Fibroblast of upper back skin (primary cell): ENCODE results near the gene PPDPF.
"Not testable (repeated sequence)": the region's sequence is repeated elsewhere in the genome, so short reads cannot be mapped to it uniquely, and the experiment has no call there.

Experiments
- DNase-seq: peaks from one replicate; pipeline ENCODE4 v3.0.0-alpha.2; 2013

Gene PPDPF

DNA sequence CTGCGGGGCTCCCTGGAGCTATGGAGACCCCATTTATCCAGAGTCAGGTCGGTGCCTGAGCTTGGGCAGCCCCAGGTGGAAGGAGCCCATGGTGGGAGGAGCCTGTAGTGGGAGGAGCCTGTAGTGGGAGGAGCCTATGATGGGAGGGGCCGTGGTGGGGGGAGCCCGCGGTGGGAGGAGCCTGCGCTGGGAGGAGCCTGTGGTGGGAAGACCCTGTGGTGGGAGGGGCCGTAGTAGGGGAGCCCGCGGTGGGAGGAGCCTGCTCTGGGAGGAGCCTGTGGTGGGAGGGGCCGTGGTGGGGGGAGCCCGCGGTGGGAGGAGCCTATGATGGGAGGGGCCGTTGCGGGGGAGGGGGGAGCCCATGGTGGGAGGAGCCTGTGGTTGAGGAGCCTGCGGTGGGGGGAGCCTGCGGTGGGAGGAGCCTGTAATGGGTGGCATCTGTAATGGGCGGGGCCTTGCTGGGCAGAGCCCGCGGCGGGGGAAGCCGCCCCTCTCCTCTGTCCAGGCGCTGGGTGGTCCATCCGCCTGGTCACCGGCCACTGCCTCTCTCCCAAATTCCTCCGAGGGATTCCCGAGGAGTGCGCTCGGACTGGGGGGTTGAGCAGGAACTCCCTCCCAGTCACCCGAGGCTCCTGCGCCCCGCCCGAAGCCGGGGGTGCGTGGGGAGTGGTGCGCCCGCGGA, 32.8 kb downstream of the PPDPF start:
- peak; percentile 73 for DNase-seq

DNA sequence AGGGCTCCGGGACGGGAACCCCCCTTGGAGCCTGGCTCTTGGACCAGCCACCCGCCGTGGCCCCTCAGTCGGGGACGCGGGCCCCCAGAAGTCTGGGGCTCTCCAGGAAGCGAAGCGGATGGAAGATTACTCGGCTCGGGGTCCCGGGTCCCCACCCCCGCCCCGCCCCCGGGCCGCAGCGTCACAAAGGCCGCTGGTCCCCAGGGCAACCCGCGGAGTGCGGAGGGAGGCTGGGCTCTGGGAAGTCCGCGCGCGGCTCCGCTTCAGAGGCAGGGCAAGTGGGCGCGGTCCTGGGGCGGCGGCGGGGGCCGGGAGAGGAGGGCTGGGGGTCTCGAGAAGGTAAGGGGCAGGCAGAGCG, 33.3 kb downstream of the PPDPF start, which contains the start of gene FNDC11:
Gene FNDC11 (plus strand): TSS at position 227 of the 358 bp plus-strand sequence. CDS start 1,505 bp downstream, outside the sequence.
- no peak for DNase-seq

DNA sequence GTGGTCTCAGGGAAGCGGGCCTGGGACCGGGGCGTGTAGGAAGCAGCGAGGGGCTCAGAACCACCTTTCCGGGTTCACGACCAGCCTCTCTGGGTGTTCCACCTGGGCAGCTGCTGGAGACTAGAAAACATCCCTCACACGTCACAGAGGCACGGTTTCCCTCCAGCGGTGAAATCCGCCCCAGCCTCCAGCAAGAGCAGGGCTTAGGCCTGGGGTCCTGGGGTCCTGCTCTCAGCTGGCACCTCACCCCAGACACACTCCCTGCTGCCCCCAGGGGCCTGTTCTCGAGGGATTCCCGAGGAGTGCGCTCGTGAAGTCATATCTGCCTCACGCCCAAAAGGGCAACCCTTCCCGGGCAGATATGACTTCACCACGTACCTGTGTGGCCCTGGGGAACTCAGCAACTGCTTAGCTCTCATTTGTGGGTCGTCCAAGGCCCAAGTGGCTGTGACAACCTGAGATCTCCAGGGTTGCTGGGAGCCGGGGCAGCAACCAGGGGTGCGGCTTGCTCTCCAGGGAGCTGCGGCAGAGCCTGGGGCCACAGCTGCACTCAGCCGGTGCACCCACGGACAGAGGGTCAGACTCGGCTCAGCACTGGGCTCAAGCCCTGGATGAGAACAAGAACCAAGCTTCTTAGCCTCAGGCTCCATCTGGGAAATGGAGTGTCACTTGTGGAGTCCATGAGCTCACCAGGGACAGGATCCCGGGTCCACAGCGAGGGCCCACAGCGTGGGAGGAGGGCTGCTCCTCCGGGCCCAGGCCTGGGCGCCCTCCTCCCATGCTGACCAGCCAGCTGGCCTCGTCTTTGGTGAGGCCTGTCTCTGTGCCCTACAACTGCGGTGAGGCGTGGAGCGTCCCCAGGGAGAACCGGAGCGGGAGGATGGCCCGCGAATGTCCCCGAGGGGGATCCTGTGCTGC, 34.1 kb downstream of the PPDPF start:
- no peak for DNase-seq

DNA sequence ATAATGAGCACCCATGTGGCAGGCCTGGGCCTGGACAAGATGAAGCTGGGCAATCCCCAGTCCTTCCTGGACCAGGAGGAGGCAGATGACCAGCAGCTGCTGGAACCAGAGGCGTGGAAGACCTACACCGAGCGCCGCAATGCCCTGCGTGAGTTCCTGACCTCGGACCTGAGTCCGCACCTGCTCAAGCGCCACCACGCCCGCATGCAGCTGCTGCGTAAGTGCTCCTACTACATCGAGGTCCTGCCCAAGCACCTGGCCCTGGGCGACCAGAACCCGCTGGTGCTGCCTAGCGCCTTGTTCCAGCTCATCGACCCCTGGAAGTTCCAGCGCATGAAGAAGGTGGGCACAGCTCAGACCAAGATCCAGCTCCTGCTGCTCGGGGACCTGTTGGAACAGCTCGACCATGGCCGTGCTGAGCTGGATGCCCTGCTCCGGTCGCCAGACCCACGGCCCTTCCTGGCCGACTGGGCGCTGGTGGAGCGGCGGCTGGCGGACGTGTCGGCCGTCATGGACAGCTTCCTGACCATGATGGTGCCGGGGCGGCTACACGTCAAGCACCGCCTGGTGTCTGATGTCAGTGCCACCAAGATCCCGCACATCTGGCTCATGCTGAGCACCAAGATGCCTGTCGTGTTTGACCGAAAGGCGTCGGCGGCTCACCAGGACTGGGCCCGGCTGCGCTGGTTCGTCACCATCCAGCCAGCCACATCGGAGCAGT, 35.3 kb downstream of the PPDPF start:
- DNase-seq = no peak

DNA sequence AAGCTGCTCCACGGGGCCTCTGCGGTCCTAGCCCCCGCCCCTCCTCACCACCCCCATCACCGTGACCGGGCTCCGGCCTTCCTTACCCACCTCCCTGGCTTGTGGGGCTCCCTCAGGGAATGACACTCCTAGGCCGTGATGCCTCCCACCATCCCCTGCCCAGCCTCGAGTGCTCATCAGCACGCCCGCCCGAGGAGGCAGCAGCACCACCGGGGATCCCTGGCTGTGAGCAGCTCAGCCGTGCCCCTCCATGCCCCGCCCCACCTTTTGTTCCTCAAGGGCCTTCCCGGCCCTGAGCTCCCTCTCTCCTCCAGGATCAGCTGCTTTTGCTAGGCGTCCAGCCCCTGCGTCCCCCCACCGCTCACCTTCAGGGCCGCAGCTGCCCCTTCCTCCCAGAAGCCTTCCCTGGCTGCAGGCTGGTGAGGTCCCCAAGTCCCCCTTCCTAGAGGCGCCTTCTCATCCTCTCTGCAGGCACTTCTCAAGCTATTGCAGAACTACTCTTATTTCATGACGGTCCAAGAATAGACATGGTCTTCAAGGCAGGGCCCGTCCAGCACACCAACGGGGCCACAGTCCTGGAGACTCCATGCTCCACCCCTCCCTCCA, 36.4 kb downstream of the PPDPF start:
- no peak for DNase-seq

DNA sequence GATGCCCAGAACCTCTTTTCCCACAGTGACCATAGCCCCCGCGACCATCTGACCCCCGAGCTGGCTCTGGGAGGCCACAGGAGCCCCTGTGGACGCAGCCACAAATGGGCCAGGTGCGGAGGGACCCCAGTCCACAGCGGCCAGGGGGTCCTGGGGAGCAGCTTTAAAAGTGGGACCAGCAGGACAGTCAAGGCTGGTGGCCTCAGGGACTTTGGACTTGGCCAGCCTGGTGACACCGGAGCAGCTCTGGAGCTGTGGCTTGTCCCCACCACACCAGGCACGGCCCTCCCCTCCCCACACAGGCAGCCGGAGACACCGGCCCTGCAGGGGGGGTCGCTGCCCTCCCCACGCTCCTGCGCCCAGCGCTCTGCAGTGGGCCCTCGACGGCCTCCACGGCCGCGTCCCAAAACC, 36.9 kb downstream of the PPDPF start:
- no peak for DNase-seq

DNA sequence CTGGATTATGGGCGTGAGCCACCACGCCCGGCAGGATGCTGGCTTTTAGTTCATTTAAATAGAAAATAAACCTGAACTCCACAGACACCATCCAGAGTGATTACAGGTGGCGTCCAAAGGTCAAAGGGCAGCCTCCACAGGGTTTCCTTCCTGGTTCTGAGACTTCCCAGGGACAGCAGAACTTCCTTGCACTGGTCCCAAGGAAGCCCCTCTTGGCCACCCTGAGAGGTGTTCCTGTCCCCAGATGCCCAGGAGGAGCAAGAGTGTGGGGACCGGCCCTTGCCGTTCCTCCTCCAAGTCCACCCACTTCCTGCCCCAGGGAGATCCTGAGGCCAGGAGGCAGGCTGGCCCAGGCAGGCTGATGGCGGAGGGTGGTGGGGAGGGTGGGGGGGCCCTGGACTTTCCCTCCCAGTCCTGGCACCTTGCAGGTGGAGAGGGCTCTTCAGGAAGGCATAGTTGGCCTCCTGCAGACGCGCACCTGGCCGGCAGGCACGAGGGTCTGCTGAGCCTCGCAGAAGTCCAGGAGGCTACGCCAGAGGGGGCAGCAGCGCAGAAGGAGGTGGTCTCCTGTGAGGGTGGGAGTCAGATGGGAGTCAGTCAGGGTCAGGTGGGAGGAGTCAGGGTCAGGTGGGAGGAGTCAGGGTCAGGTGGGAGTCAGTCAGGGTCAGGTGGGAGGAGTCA, 38.4 kb downstream of the PPDPF start:
- no peak for DNase-seq

DNA sequence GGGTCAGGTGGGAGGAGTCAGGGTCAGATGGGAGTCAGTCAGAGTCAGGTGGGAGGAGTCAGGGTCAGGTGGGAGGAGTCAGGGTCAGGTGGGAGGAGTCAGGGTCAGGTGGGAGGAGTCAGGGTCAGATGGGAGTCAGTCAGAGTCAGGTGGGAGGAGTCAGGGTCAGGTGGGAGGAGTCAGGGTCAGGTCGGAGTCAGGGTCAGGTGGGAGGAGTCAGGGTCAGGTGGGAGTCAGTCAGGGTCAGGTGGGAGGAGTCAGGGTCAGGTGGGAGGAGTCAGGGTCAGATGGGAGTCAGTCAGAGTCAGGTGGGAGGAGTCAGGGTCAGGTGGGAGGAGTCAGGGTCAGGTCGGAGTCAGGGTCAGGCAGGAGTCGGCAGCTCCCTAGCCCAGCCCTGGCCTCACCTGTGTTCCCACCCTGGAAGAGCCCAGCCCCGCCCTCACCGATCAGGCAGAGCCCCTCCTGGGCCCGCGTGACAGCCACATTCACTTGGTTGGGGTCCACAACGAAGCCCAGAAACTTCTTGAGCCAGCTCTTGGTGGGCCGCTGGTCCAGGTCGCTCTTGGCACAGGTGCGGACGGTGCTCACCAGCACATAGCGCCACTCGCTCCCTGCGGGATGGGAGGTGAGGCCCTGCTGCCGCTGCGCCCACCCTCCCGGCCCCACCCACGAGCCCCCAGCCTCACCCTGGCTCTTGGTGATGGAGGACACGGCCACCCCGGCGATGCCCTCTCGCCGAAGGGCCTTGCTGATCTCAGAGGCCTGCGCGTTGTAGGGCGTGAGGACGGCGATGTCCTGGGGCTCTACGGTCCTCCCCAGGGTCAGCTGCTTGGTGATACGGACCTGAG, 39.1 kb downstream of the PPDPF start:
- not testable (repeated sequence) for DNase-seq

DNA sequence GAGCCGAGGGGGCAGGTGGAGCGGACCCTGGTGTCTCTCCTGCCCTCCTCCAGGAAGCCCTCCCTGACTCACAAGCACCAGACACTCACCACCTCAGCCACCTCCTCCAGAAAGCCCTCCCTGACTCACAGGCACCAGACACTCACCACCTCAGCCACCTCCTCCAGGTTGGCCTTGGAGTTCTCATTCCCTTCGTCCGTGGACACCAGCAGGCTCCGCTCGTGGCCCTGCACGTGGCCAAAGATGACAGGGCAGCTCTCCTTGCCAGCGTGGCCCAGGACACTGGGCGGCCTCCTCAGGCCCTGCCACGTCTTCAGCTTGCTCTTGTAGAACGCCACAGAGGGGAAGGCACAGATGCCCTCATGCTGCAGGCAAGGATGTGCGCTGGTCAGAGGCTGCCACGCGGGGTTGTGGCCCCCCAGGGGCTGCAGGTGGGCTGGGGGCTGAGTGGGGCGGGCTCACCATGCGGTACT, 39.8 kb downstream of the PPDPF start:
- DNase-seq = no peak

DNA sequence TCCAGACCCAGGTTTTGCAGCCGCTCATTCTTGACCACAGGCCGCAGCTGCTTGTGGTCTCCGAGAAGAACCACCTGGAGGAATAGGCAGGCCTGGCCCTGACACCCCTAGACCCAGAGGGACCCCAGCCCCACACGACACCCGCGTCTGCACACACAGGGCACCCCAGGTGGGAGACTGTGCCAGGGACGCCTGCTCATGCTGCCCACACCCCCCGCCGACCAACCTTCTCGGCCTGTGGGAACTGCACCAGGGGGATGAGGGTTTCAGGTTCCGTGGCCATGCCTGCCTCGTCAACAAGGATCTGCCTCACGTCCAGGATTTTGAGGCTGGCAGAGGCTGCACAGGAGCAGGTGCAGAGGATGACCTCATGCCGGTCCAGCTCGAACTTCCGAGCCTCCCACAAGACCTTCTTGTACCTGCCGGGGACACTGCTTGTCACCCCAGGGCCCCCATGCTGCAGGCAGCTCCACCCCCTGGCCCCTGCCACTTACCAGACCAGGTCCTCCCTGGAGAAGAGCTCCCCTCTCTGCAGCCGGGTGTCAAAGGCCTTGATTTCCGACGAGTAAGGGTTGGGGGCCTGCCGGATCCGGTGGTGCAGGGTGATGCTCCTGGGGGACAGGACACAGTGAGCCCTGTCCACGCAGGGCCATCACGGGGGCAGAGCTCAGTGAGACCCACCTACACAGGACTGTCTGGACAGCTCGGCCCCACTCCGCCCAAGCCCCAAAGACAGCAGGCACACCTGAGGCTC, 40.5 kb downstream of the PPDPF start:
- no peak for DNase-seq

DNA sequence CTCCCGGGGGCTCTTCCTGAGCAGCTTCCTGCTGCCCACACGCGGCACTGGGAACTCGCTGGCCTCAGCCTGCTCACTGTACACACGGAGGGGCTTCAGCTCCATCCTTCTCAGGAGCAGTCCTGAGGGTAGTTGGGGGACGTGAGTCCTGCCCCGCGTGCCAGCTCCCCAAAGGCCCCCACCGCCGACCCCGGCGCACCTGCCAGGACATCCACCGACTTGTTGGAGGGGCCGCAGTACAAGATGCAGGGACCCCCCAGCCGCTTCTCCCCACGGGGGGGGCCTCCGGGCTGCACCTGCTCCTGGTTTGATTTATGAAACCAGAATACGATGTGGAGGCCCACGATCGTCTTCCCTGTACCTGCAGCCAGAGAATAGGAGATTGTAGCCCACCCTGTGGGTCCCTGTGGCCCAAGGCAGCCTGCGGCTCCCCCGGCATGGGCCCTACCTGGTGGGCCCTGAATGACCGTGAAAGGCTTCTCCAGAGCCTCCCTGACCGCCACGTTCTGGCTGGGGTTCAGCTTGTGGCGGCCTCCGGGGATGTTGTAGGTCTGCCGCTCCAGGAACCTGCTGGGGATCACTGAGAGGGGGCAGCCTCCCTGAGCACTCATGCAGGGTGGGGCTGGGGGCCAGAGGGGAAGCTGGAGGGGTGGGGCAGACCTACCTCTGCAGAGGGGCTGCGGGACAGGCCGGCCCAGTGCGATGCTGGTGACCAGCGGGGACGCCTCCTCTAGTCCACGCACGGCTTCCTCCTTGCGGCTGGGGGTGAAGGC, 41.2 kb downstream of the PPDPF start:
- no peak for DNase-seq

DNA sequence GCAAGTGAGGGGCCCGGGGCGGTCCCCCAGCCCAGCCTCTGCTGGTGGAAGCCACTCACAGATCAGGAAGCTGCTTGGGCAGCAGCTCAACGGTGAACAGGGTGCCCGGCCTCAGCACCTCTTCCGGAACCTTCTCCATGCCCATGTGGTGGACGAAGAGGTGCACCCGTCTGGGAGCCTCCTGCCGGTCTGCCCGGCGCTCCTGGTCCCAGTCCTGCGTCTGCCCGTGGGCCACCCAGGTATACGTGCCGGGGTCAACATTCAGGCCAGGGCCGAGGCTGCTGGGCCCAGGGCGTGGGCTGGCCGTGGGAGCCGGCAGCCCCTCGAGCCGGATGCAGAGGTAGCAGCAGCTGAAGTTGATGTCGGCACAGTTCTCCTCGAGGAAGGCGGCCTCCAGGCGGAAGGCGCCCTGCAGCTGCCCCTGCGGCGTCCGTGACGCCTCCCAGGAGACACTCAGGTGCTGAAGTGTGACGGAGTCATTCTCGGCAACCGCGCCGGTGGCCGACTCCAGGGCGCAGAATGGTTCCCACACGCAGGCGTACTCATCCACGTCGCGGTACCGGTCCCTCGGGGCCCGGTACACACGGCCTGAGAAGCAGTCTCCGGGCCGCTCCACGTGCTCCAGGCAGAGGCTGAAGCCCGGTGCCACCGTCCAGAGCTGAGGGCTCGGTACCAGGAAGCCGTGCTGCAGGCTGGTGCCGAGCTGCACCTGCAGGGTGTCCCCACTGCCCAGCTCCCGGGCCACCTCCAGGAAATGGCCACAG, 42.1 kb downstream of the PPDPF start:
- no peak for DNase-seq

DNA sequence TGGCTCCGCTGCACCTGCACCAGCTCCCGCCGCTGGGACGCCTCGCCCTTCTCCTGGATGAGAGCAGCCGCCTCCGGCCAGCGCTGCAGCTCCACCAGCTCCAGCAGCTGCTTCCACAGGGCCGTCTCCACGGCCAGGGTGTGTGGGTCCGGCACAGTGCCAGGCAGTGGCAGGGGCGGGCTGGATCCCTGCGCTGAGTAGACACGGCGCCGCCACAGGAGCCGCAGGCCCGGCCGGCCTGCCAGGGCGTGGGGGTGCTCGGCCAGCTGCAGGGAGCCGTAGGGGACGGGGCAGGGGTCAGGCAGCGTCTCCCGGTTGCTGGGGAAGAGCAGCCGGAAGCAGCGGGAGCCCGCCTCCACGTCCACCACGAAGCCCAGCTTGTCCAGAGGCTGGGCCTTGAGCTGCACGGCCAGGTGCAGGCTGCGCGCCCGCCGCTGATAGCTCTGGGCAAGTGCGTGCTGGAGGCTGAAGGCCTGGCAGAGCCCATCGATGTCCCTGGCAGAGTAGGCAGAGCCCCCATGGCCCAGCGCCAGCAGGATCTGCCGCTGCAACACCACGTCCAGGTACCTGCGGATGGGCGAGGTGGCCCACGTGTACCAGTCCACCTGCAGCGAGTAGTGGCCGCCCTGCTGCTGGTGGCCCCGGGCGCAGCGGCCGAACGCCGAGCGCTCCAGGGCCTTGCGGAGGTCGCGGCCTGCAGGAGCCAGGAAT, 42.8 kb downstream of the PPDPF start:
- DNase-seq = no peak

DNA sequence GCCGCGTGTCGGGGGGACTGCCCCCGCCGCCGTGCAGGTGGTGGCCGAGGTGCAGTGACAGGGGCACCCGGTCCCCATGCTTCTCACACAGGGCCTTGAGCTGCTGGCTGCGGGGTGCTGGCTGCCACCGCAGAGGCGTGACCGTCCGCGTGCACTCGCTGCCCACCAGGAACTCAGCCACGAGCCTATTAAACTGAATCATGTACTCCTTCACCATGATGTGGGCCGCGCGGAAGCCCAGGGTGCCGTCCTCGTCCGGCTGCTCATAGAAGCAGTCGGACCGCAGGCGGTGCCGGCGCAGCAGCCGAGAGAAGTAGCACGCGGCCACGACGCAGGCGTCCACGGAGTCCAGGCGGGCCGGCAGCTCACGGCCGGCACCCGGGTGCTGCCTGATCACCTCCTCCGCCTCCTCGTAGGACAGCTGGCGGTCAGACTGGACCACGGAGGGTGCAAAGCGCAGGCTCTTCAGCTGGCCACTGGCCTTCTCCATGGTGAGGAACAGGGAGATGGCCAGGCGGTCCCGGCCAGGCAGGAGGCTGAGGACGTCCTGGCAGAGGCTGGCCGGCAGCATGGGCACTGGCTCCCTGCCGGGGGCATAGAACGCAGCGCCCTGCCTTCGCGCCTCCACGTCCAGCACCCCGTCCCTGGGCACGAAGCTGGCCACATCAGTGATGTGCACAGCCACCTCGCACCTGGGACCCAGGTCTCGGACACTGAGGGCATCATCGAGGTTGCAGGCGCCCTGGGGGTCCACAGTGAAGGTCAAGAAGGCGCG, 43.7 kb downstream of the PPDPF start:
- no peak for DNase-seq

DNA sequence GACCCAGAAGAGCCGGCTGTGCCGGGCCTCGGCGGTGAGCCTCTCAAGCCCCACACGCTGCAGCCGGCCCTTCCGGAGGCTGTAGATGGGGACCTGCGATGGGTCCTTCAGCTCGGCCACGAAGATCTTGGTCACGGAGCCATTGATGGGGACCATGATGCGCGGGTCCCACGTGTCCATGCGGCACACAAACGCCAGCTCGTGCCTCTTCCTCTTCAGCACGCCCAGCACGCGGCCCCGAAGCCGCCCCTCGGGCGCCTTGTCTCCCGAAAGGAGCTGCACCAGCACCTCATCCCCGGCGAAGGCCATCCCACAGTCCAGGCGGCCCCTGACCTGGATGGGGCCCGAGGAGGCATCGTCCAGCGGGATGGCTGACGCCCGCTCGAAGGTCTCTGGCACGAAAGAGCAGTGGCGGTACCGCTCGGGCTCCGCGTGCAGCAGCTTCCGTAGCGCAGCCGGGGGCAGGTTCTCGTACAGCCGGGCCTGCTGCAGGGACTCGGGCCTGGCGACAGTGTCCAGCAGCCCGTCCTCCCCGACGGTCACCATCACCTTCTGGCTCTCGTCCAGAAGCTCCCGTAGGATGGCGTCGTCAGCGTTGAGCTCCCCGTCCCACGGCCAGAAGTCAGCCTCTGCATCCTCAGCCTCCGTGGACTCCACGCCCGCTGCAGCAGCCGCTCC, 44.6 kb downstream of the PPDPF start:
- no peak for DNase-seq

DNA sequence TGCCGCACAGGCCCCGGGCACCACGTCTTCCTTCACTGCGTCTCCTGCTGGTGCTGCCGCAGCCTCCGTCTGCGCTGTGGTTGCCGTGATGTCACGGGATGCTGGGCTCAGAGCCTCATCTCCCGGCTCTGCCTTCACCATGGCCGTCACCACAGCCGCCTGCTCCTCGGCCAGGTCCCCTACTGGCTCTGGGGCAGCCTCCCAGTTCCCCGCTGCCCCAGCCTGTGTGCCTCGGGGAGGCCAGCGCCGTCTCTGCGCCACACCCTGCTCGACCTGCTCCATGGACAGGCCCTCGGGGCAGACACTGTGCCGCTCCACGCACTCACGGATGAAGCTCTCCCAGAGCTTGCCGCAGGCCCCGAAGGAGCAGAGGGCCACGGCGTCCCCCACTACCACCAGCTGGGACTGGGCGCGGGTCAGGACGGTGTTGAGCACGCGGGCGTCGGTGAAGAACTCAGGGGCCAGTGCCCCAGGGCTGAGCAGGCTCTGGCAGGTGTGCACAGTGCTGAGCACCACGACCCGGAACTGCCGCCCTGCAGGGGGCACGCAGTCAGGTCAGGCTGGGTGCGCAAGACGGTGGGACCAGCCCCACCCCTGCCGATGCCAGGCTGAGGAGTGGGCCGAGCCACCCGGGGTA, 45.3 kb downstream of the PPDPF start:
- DNase-seq = no peak
